A673 (cell line): ENCODE measurements around the gene AGBL5. TPM values are rescaled to one million over a fixed set of nuclear protein-coding genes. Genes with fewer than 3 reads are reported as not detected.
"Not testable (repeated sequence)": the region's sequence is repeated elsewhere in the genome, so short reads cannot be mapped to it uniquely, and the experiment has no call there.

Experiments used
- BruUV-seq: library from RNA; stranded (reverse); fragments of 400-500 nt; replicated peaks from 2 replicates; lab custom pipeline; 2021; lab: Mats Ljungman, UMichigan
- CTCF ChIA-PET: fragments of 300-600 bp; sonication (Branson Sonifier 250); formaldehyde crosslinking; loops from one replicate; lab custom pipeline; 2022; ENCODE audit warnings: antibody characterized with exemption; lab: Charles Lee
- POLR2A ChIA-PET: fragments of 300-600 bp; sonication (Branson Sonifier 250); formaldehyde crosslinking; loops from one replicate; lab custom pipeline; 2022; ENCODE audit warnings: antibody characterized with exemption; ENCODE audit not compliant: low non-redundant PET; lab: Charles Lee
- DNase-seq: peaks from one replicate; pipeline ENCODE4 v3.0.0-alpha.2; 2015; ENCODE audit warnings: low spot score
- H3K27ac ChIP-seq: fragments of 200-600 bp; sonication (generic); 2 replicates; pipeline ENCODE4 v1.5.1; 2016; ENCODE audit warnings: mixed run types, low read depth, mild to moderate bottlenecking, mixed read lengths, antibody characterized with exemption, low read length; ENCODE audit not compliant: poor library complexity, severe bottlenecking
- H3K27me3 ChIP-seq: fragments of 200-600 bp; sonication (generic); replicated peaks from 2 replicates; pipeline ENCODE4 v1.6.1; 2017; ENCODE audit warnings: mixed run types, low read depth, mild to moderate bottlenecking, mixed read lengths, antibody characterized with exemption, low read length; ENCODE audit not compliant: insufficient read depth, poor library complexity
- H3K36me3 ChIP-seq: fragments of 200-600 bp; sonication (generic); 2 replicates; pipeline ENCODE4 v1.6.1; 2016; ENCODE audit warnings: mixed run types, mild to moderate bottlenecking, mixed read lengths, antibody characterized with exemption, low read length; ENCODE audit not compliant: insufficient read depth, poor library complexity, severe bottlenecking
- H3K4me1 ChIP-seq: fragments of 200-600 bp; sonication (generic); 2 replicates; pipeline ENCODE4 v1.6.1; 2017; ENCODE audit warnings: mixed run types, mild to moderate bottlenecking, mixed read lengths, antibody characterized with exemption, low read length; ENCODE audit not compliant: insufficient read depth, poor library complexity, severe bottlenecking
- H3K4me3 ChIP-seq: fragments of 200-600 bp; sonication (generic); 2 replicates; pipeline ENCODE4 v1.5.1; 2016; ENCODE audit warnings: low read depth, mixed run types, mild to moderate bottlenecking, mixed read lengths, low read length; ENCODE audit not compliant: poor library complexity, severe bottlenecking
- H3K9me3 ChIP-seq: fragments of 200-600 bp; sonication (generic); 2 replicates; pipeline ENCODE4 v1.6.1; 2016; ENCODE audit warnings: mixed run types, low read depth, mild to moderate bottlenecking, mixed read lengths, antibody characterized with exemption, low read length; ENCODE audit not compliant: poor library complexity, severe bottlenecking
- CTCF ChIP-seq: fragments of 300-800, 200-600 bp; sonication (generic); conservative IDR thresholded peaks from 2 replicates; pipeline ENCODE4 v1.5.1; 2017; ENCODE audit warnings: low read depth, mild to moderate bottlenecking, antibody characterized with exemption, low read length, moderate library complexity, mixed read lengths
- EZH2 ChIP-seq: fragments of 200-600 bp; sonication (generic); IDR thresholded peaks from 2 replicates; pipeline ENCODE4 v1.6.1; 2017; ENCODE audit warnings: borderline replicate concordance, low read depth, mild to moderate bottlenecking, mixed read lengths, antibody characterized with exemption, low read length; ENCODE audit not compliant: poor library complexity, severe bottlenecking
- intact Hi-C: fragments of 100-400 bp; cut with micrococcal nuclease; formaldehyde crosslinking; loops from one replicate; pipeline ENCODE4 v1.10.0; 2022; ENCODE audit not compliant: unreplicated experiment
- total RNA-seq: library from RNA; stranded (reverse); gene quantifications from 2 replicates; pipeline ENCODE4 v1.2.3, GENCODE V29; 2021

The AGBL5 gene
- total RNA-seq, 1 experiment from 2014 or later, result 64.1 TPM

- no peaks in the 10 kb centered on the region for H3K27me3 ChIP-seq
- CTCF ChIA-PET, result no interaction called here
- no peaks in the 10 kb centered on the region for H3K36me3 ChIP-seq
- no peak for DNase-seq
- TF ChIP-seq EZH2, result no peak
- no peak for TF ChIP-seq CTCF
- H3K4me1 ChIP-seq, result no peaks in the 10 kb centered on the region
- H3K4me3 ChIP-seq, result no peak overlapping the region
- BruUV-seq, result no TSS peak
- POLR2A ChIA-PET, result interaction anchor here (0.6 kb wide), 1 partner anchor 114 kb away, joined by 7 read pairs; no protein-coding TSS in a partner anchor
- H3K27ac ChIP-seq, result no peak overlapping the region
- intact Hi-C loops, result no loop called here
- H3K9me3 ChIP-seq, result no peaks in the 10 kb centered on the region
Observed at GRCh38 chr2:27105981-27106380, 54.5 kb downstream of the AGBL5 start.

- H3K9me3 ChIP-seq, result no peaks in the 10 kb centered on the region
- DNase-seq, result no peak
- H3K36me3 ChIP-seq, result no peaks in the 10 kb centered on the region
- intact Hi-C loops, result no loop called here
- no peaks in the 10 kb centered on the region for H3K27me3 ChIP-seq
- H3K4me3 ChIP-seq, result no peak overlapping the region
- no peak overlapping the region for H3K27ac ChIP-seq
- no peaks in the 10 kb centered on the region for H3K4me1 ChIP-seq
- TF ChIP-seq CTCF, result no peak
- no peak for TF ChIP-seq EZH2
- ChIA-PET CTCF (no interaction called here), POLR2A (interaction anchor here (0.7 kb wide), 1 partner anchor 151 kb away, joined by 7 read pairs; no protein-coding TSS in a partner anchor)
- no TSS peak for BruUV-seq
Observed at GRCh38 chr2:27108221-27108620, 56.8 kb downstream of the AGBL5 start.

GRCh38 chr2:27109083-27109482 lies 57.6 kb downstream of the AGBL5 start:
- Histone ChIP-seq H3K4me3 (no peak overlapping the region), H3K9me3 (no peaks in the 10 kb centered on the region), H3K27me3 (no peaks in the 10 kb centered on the region), H3K27ac (no peak overlapping the region), H3K4me1 (no peaks in the 10 kb centered on the region), H3K36me3 (no peaks in the 10 kb centered on the region)
- no TSS peak for BruUV-seq
- ChIA-PET CTCF (no interaction called here), POLR2A (interaction anchor here (0.6 kb wide), 1 partner anchor 67 kb away, joined by 3 read pairs; no protein-coding TSS in a partner anchor)
- intact Hi-C loops, result no loop called here
- DNase-seq, result no peak
- TF ChIP-seq CTCF, result no peak
- no peak for TF ChIP-seq EZH2

GRCh38 chr2:27110603-27111352 lies 59.3 kb downstream of the AGBL5 start:
- intact Hi-C loops, CTCF ChIA-PET: not testable (repeated sequence)

GRCh38 chr2:27111392-27112078 lies 60.1 kb downstream of the AGBL5 start:
- H3K27ac ChIP-seq, H3K9me3 ChIP-seq, intact Hi-C loops, H3K36me3 ChIP-seq, H3K4me3 ChIP-seq, H3K27me3 ChIP-seq, POLR2A ChIA-PET, BruUV-seq, DNase-seq, H3K4me1 ChIP-seq, CTCF ChIA-PET: not testable (repeated sequence)

More at GRCh38 chr2:27110603-27111352, 59.3 kb downstream of the AGBL5 start:
- H3K27ac ChIP-seq, H3K4me1 ChIP-seq, POLR2A ChIA-PET, DNase-seq, H3K9me3 ChIP-seq, H3K27me3 ChIP-seq, H3K36me3 ChIP-seq, BruUV-seq, H3K4me3 ChIP-seq: not testable (repeated sequence)
